NB4 (cell line): ENCODE measurements around the gene PTPN3.

Experiments used
- POLR2A ChIP-seq: IDR thresholded peaks from 2 replicates; pipeline ENCODE4 v1.6.1; 2011; ENCODE audit warnings: mild to moderate bottlenecking; ENCODE audit not compliant: insufficient read length; ENCODE audit errors: extremely low read depth
- TF ChIP-seq, protein P1 (sequence below): IDR thresholded peaks from one replicate; pipeline ENCODE4 v1.5.1; 2012; ENCODE audit warnings: low read depth, low read length

- TF ChIP-seq, protein P1, sequence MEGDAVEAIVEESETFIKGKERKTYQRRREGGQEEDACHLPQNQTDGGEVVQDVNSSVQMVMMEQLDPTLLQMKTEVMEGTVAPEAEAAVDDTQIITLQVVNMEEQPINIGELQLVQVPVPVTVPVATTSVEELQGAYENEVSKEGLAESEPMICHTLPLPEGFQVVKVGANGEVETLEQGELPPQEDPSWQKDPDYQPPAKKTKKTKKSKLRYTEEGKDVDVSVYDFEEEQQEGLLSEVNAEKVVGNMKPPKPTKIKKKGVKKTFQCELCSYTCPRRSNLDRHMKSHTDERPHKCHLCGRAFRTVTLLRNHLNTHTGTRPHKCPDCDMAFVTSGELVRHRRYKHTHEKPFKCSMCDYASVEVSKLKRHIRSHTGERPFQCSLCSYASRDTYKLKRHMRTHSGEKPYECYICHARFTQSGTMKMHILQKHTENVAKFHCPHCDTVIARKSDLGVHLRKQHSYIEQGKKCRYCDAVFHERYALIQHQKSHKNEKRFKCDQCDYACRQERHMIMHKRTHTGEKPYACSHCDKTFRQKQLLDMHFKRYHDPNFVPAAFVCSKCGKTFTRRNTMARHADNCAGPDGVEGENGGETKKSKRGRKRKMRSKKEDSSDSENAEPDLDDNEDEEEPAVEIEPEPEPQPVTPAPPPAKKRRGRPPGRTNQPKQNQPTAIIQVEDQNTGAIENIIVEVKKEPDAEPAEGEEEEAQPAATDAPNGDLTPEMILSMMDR, result no peak
- no peak for TF ChIP-seq POLR2A
These were observed 79.3 kb downstream of the PTPN3 start for GRCh38 chr9:109418827-109419226.
